GM19193 (cell line): ENCODE results near the gene FNBP1.
A peak's percentile ranks its signal among the peaks of the same experiment; 100 is the strongest.

Experiments used
- POLR2A ChIP-seq: IDR thresholded peaks from 4 replicates; pipeline ENCODE4 v1.6.1; 2011; ENCODE audit not compliant: insufficient read depth, insufficient read length; ENCODE audit errors: extremely low read depth

Gene FNBP1

DNA sequence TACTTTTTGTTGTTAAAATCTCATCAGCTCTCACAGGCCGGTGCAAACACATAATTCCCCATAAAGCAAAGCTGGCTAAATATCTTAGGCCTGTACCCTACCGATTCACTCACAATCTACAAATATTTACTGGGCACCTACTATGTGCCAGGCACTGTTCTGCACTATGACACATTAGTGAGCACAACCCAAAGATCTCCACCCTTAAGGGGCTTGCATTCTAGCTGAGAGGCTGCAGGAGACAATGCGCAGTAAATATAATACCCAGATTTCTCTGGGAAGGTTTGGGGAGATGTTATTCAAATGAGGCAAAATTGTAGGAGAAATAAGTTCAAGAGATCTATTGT lies 53.7 kb downstream of the FNBP1 start:
- TF ChIP-seq POLR2A: no peak

DNA sequence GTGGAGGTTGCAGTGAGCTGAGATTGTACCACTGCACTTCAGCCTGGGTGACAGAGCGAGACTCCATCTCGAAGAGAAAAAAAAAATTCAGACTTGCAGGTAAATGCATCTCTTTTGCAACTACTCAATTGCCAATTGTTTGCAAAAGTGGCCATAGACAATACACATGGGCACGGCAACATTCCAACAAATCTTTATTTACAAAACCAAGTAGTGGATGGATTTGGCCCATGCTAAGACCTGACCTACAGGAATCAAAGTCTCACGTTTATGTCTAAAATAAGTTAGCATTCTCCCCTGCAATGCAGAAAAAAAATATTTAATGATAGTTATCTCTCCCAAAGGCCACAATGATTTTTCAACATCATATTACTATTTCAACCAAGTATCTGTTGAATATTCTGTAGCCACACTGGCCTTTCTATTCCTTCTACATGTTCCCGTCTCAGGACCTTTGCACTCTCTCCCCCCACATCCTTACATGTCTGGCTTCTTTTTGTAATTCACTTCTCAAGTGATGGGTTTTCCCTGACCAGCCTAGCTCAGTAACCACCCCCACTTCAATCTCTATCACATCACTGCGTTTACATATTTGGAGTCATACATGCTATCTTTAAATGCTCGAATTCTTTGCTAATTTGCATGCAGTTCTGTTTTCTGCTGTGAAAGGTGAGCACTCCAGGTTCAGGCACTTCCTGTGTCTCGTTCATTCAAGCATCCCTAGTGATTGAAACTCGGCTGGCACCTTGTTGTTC lies 54.2 kb downstream of the FNBP1 start:
- no peak for TF ChIP-seq POLR2A

DNA sequence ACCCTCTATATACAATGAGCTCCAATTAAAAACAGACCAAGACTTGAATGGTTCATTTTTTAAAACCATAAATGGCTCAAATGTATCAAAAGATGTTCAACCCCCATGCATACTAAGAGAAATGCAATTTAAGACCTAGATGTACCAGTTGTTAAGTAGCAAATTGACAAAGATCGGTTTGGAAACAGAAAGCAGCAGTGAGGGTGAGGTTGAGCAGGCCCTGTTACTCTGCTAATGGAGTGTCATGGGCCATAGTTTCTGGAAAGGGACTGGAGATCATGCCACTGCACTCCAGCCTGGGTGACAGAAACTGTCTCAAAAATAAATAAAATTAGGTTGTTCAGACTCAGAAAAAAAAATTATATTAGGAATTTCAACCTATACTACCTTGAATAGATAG lies 55.0 kb downstream of the FNBP1 start:
- TF ChIP-seq POLR2A: no peak

DNA sequence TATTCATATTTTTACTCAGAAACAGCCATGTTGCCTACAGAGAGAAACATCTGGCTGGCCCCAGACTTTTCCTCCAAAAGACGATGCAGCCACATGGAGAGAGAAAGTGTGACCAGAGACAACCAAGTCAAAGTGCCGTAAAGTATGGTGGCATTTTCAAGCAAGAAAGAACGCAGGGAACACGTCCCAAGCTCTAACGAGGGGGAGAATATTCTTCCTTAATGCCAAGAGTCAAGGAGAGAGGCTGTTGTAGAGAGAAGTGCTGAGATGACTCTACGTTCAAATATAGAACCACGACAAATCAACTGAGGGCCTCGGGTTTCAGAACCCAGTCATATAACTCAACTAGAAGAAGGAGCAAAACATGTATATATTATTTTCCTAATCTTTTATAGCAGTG lies 55.9 kb downstream of the FNBP1 start:
- TF ChIP-seq POLR2A: no peak

DNA sequence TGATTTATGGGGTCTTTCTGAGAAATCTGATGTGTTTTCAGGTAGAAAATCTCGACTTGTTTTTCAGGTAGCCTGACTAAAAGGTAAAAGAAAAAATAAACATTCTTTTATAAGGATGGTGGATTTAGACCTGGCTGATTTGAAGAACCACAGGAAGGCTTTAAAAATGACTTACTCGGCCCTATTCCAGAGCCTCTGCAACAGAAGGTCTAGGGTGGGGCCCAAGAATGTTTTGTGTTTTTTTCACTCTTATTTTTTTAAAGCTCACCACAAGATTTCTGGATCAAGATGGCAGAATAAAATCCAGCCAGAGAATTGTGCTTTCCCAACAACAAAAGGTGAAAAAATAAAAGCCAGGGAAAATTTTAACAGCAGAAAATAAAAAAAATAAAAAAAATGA lies 59.1 kb downstream of the FNBP1 start:
- TF ChIP-seq POLR2A: no peak

DNA sequence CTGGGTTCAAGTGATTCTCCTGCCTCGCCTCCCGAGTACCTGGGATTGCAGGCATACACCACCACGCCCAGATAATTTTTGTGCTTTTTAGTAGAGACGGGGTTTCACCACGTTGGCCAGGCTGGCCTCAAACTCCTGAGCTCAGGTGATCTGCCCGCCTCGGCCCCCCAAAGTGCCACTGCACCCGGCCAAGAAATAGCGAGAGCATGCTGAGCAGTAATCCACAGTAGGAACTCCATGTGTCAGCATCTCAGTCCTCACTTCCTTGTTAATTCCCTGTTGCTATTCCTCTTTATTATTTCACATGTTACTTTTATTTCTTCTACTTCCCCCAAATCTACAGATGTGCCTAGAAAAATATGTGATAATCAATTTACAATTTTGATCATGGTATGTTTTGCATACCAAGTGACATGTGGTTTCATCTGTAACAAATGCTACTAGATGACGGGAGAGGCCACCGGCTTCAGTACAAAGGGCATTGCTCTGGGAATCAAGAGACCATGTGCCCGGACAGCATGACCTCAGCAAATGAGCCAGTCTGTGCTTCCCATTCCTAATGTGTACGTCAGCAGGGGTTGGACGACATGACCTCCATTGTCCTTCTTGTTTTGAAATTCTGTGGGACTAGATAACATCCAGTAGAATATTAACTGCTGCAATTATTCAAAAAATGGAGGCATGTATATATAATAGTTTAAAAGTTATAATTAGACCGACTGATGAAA lies 61.6 kb downstream of the FNBP1 start:
- no peak for TF ChIP-seq POLR2A

DNA sequence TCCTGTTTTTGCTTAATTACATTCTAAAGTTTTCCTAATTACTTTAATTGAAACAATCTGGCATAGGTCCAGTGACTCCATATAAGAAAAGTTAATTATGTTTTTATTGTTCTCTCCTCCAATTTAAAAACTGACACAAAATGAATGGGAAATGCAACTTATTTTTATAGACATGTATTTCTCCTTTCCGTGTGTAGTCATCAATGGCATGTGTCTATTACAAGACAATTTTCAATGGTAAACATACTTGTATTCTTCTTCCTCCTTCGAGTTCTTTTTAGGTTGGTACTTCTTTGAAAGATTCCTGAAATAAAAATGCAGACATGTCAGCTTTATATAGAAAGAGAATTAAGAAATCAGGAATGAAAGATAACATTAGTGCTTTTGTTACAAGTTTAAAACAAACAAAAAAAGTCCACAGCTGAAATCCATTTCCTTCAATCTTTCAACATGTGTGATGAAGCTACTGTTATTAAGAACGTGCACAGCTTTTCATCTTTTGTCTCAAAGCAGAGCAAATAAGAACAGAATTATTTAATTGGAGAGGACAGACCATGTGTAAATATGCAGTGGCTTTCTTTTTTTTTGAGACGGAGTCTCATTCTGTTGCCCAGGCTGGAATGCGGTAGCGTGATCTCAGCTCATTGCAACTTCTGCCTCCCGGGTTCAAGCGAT lies 63.8 kb downstream of the FNBP1 start:
- TF ChIP-seq POLR2A: no peak

DNA sequence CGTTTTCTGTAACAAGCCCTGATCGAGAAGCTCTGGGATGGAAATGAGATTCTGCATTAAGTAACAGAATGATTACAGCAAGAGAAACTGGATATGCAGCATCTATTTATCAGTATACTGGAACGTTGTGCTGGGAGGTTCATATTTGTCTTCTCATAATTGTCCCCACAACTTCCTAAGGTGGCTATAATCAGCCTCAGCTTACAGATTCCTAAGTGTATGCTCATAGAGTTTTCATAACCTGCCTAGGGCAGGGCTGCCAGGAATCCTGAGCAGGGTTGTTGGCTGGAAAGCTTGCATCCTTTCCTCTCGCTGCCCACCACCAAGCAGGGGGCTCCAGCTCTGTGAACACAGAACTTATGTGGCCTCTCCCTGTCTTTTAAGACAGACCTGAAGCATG lies 70.2 kb downstream of the FNBP1 start:
- no peak for TF ChIP-seq POLR2A

DNA sequence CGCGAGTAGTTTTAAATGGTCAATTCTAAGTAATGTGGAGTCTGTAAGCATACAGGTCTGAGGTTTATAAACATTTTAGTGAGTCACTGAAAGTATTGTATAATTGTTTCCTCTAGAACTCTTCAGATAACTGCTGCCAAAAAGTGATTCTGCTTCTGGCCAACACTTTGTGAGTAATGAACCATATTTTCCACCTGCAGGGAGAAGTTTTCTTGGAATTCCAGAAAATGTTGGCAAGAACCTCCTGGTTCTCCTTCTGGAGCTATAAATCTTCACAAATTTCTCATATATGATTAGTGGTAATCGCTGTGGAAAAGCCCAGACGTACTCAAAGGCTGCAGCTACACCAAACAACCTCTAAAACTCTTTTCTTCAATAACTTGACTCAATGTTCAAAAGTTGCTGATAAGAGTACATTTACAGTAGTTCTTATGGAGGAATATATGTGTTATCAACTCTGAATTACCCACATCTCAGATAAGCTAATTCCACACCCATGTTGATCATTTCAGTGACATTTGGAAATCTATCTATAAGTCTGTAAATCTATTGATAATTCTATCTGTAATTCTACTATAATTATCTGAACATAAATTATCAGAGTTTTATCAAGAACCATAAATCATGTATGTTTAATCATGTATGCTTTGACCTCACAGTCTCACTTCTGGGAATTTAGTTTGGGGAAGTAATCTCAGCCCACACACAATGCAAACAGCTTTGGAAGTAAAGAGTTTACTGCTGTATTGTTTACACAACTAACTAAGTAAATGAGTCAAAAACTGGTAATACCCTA lies 74.1 kb downstream of the FNBP1 start:
- no peak for TF ChIP-seq POLR2A

DNA sequence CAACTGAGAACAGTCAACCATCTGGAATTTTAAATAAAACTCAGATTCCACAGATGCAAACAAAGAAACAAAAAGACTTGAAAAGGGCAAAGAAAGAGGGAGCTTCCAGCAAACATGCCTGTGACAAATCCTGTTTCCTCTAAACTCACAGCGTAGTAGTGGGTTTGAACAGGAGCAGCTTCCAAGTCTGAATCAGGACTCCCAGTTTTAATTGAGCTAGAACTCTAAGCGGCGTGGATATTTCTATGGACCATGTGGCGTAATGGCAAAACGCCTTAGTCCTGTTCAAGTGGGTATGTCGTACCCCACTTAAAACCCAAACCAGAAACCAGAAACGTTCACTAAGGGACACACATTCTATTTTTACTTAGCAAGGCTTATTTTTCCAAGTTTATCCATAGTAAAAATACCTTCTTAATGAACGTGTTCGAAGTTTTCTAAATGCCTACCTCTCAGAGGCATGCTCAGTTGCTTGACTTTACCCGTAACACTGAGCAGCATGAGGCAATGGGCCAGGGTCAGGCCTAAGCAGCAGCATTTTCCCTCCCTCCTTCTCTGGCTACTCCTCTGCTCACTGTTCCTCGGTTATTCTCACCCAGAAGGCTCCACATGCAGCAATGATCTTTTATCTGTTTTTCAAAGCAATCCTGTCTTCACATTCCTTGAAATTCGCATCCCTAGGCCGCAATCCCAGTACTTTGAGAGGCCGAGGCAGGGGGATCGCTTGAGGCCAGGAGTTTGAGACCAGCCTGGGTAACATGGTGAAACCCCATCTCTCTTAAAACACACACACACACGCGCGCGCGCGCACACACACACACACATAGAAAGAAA lies 77.9 kb downstream of the FNBP1 start:
- TF ChIP-seq POLR2A: no peak

DNA sequence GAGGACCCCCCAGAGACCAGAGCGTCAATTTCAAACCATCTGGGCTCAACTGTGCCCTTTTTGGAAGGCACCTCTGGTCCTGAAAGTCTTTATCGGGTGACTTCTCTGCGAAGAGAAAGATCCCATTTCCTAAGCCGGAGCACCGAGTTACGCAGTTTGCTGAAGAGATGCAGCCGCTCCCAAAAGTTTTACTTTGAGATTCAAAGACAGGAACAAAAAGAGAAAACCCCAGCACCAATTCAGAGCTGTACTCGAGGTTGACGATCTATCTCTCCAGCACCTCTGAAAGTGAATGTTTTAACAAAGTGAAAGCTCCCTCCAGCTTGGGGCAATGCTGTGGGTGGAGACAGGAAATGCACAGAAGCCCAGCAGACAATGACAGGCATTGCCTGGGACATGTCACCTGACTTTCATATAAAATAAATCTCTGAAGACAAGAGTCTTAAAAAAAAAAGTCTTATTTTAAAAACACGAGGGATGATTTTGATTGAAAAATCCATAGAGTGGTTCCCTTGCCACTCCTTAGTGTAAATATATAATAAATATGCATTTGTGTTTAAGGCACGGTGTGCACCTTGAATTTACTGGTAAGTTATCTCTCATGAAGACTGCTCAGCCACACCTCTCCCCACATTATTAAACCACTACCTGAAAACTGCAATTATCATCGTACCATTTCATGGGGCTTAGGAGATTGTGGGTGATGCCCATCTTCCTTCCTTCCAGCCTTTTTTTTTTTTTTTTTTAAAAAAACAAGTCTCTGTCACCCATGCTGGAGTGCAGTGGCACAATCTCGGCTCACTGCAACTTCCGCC lies 79.9 kb downstream of the FNBP1 start:
- peak; percentile 33 for TF ChIP-seq POLR2A

DNA sequence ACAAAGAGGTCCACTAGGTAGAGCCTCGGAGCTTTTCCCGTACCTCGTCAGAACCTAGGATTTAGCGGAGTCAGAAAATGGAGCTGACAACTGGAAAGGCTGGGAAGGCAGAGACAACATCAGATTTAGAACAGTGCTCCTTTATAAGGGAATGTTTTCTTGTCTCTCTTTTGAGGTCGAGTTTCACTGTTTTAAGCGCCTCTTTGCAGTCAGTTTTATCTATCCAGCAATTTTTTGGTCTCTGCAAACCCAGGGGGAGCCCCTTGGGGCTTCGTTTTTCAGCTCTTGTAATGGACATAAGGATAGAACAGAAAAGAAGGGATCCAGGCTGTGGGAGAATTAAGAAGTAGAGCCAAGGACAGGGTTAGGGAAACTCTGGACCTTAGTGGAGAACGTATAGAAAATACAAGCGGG lies 80.5 kb downstream of the FNBP1 start:
- TF ChIP-seq POLR2A: no peak

DNA sequence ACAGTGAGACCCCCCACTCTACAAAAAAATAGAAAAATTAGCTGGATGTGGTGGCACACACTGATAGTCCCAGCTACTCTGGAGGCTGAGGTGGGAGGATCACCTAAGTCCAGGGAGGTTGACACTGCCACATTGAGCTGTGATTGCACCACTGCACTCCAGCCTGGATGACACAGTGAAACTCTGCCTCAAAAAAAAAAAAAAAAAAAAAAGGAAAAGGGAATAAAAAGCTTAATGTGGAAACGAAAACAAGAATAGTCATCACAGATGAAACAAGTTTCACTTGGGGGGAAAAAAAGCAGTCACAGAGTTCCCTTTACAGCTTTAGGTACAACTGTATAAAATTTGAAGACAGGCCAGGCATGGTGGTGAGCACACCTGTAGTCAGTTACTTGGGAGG lies 84.2 kb downstream of the FNBP1 start:
- no peak for TF ChIP-seq POLR2A

DNA sequence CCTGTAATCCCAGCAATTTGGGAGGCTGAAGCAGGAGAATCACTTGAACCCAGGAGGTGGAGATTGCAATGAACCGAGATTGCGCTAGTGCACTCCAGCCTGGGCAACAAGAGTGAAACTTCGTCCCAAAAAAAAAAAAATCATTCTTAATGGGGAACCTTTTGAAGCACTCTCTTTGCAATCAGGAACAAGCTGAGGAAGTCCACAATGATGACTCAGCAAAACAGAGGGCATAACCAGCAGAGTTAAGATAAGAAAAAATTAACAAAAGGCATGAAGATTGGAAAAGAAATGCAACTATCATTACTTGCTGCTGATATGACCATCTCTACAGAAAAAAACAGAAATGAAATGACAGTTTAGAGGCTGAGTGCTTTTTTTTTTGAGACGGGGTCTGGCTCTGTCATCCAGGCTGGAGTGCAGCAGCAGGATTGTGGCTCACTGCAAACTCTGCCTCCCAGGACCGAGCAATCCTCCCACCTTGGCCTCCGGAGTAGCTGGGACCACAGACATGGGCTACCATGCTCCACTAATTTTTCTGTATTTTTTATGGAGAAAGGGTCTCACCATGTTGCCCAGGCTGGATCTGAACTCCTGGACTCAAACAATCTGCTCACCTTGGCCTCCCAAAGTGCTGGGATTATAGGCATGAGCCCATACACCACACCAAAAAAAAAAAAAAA lies 88.0 kb downstream of the FNBP1 start:
- no peak for TF ChIP-seq POLR2A

DNA sequence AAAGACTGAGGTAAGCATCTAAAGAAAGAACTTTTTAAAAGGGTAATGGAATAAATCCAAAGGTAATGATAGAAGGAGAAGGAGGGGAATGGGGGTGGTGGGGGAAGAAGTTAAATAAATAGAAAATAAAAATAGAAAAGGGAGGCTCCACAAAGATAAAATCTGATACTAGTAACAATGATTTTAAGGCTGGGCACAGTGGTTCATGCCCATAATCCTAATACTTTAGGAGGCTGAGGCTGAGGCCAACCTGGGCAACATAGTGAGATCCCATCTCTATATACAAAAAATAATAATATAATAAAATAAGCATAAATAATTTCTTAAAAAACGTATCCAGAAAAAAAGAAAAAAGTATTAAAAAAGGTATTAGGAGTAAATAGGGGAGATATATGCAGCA lies 89.3 kb downstream of the FNBP1 start:
- no peak for TF ChIP-seq POLR2A
